ENCODE results near the gene HMGCS2.

The HMGCS2 gene

GRCh38 chr1:119778886-119779560, 10.3 kb upstream of the HMGCS2 start:
- no peak for DNase-seq (ENCODE audit: low read depth)
- H3K4me3 ChIP-seq (ENCODE audit: low read depth, low read length): no peak overlapping the region
- TF ChIP-seq, protein P1, sequence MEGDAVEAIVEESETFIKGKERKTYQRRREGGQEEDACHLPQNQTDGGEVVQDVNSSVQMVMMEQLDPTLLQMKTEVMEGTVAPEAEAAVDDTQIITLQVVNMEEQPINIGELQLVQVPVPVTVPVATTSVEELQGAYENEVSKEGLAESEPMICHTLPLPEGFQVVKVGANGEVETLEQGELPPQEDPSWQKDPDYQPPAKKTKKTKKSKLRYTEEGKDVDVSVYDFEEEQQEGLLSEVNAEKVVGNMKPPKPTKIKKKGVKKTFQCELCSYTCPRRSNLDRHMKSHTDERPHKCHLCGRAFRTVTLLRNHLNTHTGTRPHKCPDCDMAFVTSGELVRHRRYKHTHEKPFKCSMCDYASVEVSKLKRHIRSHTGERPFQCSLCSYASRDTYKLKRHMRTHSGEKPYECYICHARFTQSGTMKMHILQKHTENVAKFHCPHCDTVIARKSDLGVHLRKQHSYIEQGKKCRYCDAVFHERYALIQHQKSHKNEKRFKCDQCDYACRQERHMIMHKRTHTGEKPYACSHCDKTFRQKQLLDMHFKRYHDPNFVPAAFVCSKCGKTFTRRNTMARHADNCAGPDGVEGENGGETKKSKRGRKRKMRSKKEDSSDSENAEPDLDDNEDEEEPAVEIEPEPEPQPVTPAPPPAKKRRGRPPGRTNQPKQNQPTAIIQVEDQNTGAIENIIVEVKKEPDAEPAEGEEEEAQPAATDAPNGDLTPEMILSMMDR (IDR thresholded peaks at IDR 0.05; ENCODE audit: low read depth, low read length, missing control alignments): no peak
- in situ Hi-C loops (cut with HindIII; ENCODE audit: low sequenced_read_pairs): no loop called here

DNA sequence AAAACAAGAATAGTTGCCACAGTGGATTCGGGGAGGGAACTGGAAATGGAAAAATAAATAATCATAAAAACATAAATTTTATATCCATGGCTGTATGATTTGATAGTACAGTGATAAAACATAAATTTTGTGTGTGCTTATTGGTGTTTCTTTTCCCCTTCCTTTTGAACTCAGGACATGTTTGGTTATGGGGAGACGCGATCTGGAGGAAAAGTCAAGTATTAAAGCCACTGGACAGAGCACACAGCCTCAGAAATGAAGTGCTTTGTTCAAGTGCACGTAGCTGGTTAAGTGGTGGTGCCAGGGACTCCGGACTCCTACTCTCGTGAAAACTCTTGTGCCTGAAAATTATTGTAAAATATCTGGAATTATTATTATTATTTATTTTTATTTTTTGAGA, 9.7 kb upstream of the HMGCS2 start:
- H3K4me3 ChIP-seq (ENCODE audit: low read depth, low read length): no peak overlapping the region
- TF ChIP-seq, protein P1 (IDR thresholded peaks at IDR 0.05; ENCODE audit: low read depth, low read length, missing control alignments): no peak
- in situ Hi-C loops (cut with HindIII; ENCODE audit: low sequenced_read_pairs): no loop called here
- no peak for DNase-seq (ENCODE audit: low read depth)

- H3K4me3 ChIP-seq (ENCODE audit: low read depth, low read length): no peak overlapping the region
- in situ Hi-C loops (cut with HindIII; ENCODE audit: low sequenced_read_pairs): no loop called here
- TF ChIP-seq, protein P1 (IDR thresholded peaks at IDR 0.05; ENCODE audit: low read depth, low read length, missing control alignments): no peak
- no peak for DNase-seq (ENCODE audit: low read depth)
Measured at GRCh38 chr1:119774746-119775490, 6.2 kb upstream of the HMGCS2 start.

DNA sequence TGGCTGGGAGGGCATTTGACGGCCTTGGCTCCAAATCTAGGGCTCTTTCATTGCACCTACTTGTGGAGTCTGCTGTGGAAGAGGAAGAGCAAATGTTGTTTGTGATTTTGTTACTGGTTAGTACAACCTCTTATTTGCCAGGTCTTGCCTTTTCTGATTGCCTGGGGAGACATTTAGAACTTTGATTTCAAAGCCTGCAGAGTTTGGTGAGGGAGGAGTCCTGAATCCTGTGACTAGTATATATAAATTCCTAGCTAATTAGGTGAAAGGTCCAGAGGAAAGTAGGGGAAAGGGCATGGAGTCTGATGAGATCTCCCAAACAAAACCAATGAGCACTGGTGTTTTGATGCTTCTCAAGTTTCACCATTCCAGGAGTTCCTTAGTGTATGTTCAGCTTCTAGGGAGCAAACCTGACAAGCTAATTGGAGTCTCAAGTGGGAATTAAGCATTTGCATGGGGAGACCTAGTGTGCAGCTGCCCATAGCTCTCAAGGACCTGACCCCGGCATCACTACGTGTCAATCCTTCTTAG, 5.1 kb upstream of the HMGCS2 start:
- no peak overlapping the region for H3K4me3 ChIP-seq (ENCODE audit: low read depth, low read length)
- in situ Hi-C loops (cut with HindIII; ENCODE audit: low sequenced_read_pairs): no loop called here
- TF ChIP-seq, protein P1 (IDR thresholded peaks at IDR 0.05; ENCODE audit: low read depth, low read length, missing control alignments): no peak
- DNase-seq (ENCODE audit: low read depth): no peak

GRCh38 chr1:119772298-119772697, 3.6 kb upstream of the HMGCS2 start:
- H3K4me3 ChIP-seq (ENCODE audit: low read depth, low read length): no peak overlapping the region
- in situ Hi-C loops (cut with HindIII; ENCODE audit: low sequenced_read_pairs): no loop called here
- TF ChIP-seq, protein P1 (IDR thresholded peaks at IDR 0.05; ENCODE audit: low read depth, low read length, missing control alignments): no peak
- no peak for DNase-seq (ENCODE audit: low read depth)

DNA sequence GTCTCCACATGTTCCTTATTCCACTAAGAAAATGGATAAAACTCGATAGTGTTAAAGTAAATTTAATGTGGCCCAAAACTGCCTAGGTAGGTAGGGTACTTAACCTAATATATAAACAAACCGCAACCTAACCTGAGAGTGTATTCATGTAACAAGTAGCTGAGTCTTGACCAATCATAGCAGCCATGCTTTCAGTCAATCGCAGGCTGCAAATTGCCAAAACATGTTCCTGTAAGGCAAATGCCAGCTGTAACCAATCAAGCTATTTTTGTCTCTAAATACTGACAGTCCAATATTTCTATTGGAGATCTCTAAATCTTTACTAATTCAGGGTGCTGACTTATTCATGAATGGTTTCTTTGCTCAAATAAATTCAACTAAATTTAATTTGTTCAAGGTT, 3.1 kb upstream of the HMGCS2 start:
- TF ChIP-seq, protein P1 (IDR thresholded peaks at IDR 0.05; ENCODE audit: low read depth, low read length, missing control alignments): no peak
- H3K4me3 ChIP-seq (ENCODE audit: low read depth, low read length): no peak overlapping the region
- no peak for DNase-seq (ENCODE audit: low read depth)
- in situ Hi-C loops (cut with HindIII; ENCODE audit: low sequenced_read_pairs): no loop called here
